Skin epidermis (tissue), 12 donors: ENCODE measurements around the gene SASH1.

Experiments
- H3K27ac ChIP-seq, 21 experiments: fragments of 200-600 bp; sonication (generic) in 11 of 21; one replicate each; pipeline ENCODE4 v1.5.0; 2020; ENCODE audit warnings: mild to moderate bottlenecking in 3 of 21, inconsistent platforms in 2 of 21, moderate library complexity in 2 of 21
- H3K4me3 ChIP-seq, 7 experiments: fragments of 200-600 bp; sonication (generic) in 2 of 7; one replicate each; pipeline ENCODE4 v1.5.0; 2020; ENCODE audit warnings: inconsistent platforms in 2 of 7, mild to moderate bottlenecking in 2 of 7, moderate library complexity in 1 of 7

The SASH1 gene

GRCh38 chr6:148525453-148525852, 182.8 kb downstream of the SASH1 start:
- no peak overlapping the region for H3K4me3 ChIP-seq
- peak overlapping the region in 7 of 21 experiments; percentile 1 to 55 (median 22) for H3K27ac ChIP-seq

- Histone ChIP-seq H3K4me3 (no peak overlapping the region), H3K27ac (no peak overlapping the region)
These were observed 183.5 kb downstream of the SASH1 start for GRCh38 chr6:148526145-148526544.

- Histone ChIP-seq H3K4me3 (no peak overlapping the region), H3K27ac (peak overlapping the region in 1 of 21 experiments; percentile 24)
These were observed 185.7 kb downstream of the SASH1 start for GRCh38 chr6:148528292-148528691.

GRCh38 chr6:148529010-148529409, 186.4 kb downstream of the SASH1 start:
- Histone ChIP-seq H3K27ac (peak overlapping the region in 2 of 21 experiments; percentile 18 to 24), H3K4me3 (no peak overlapping the region)

- no peak overlapping the region for H3K4me3 ChIP-seq
- peak overlapping the region in 8 of 21 experiments; percentile 0 to 45 (median 32) for H3K27ac ChIP-seq
These were observed 187.8 kb downstream of the SASH1 start for GRCh38 chr6:148530394-148530953.

GRCh38 chr6:148530976-148531375, 188.3 kb downstream of the SASH1 start:
- Histone ChIP-seq H3K27ac (peak overlapping the region in 7 of 21 experiments; percentile 0 to 45 (median 33)), H3K4me3 (no peak overlapping the region)

GRCh38 chr6:148532698-148533097, 190.1 kb downstream of the SASH1 start:
- H3K27ac ChIP-seq, result peak overlapping the region in 2 of 21 experiments; percentile 1 to 44
- H3K4me3 ChIP-seq, result no peak overlapping the region

- H3K27ac ChIP-seq, result peak overlapping the region in 2 of 21 experiments; percentile 1 to 20
- H3K4me3 ChIP-seq, result no peak overlapping the region
These were observed 190.9 kb downstream of the SASH1 start for GRCh38 chr6:148533309-148534107.

- Histone ChIP-seq H3K4me3 (no peak overlapping the region), H3K27ac (no peak overlapping the region)
These were observed 192.2 kb downstream of the SASH1 start for GRCh38 chr6:148534871-148535270.

GRCh38 chr6:148535381-148535780, 192.7 kb downstream of the SASH1 start:
- H3K4me3 ChIP-seq, result no peak overlapping the region
- no peak overlapping the region for H3K27ac ChIP-seq

GRCh38 chr6:148535976-148536375, 193.3 kb downstream of the SASH1 start:
- Histone ChIP-seq H3K4me3 (no peak overlapping the region), H3K27ac (no peak overlapping the region)

GRCh38 chr6:148538261-148539190, 195.9 kb downstream of the SASH1 start:
- no peak overlapping the region for H3K4me3 ChIP-seq
- H3K27ac ChIP-seq, result peak overlapping the region in 13 of 21 experiments; percentile 1 to 65 (median 38)

GRCh38 chr6:148543540-148543939, 200.9 kb downstream of the SASH1 start:
- Histone ChIP-seq H3K4me3 (no peak overlapping the region), H3K27ac (no peak overlapping the region)

- Histone ChIP-seq H3K4me3 (no peak overlapping the region), H3K27ac (no peak overlapping the region)
These were observed 201.8 kb downstream of the SASH1 start for GRCh38 chr6:148544421-148544820.

GRCh38 chr6:148545901-148546300, 203.3 kb downstream of the SASH1 start:
- no peak overlapping the region for H3K4me3 ChIP-seq
- no peak overlapping the region for H3K27ac ChIP-seq

GRCh38 chr6:148547110-148547509, 204.5 kb downstream of the SASH1 start:
- no peak overlapping the region for H3K27ac ChIP-seq
- no peak overlapping the region for H3K4me3 ChIP-seq

GRCh38 chr6:148548065-148548748, 205.6 kb downstream of the SASH1 start:
- H3K4me3 ChIP-seq, result no peak overlapping the region
- H3K27ac ChIP-seq, result no peak overlapping the region

GRCh38 chr6:148548749-148549140, 206.1 kb downstream of the SASH1 start:
- no peak overlapping the region for H3K27ac ChIP-seq
- H3K4me3 ChIP-seq, result no peak overlapping the region

GRCh38 chr6:148550569-148550968, 207.9 kb downstream of the SASH1 start:
- no peak overlapping the region for H3K27ac ChIP-seq
- H3K4me3 ChIP-seq, result no peak overlapping the region

GRCh38 chr6:148551226-148551625, 208.6 kb downstream of the SASH1 start:
- Histone ChIP-seq H3K27ac (no peak overlapping the region), H3K4me3 (no peak overlapping the region)
